Stimulated activated CD8-positive, alpha-beta memory T cell treated with anti-CD3 and anti-CD28 coated beads, Interleukin-4, amount 100 ng/mL, for 48 hours (primary cell): ENCODE measurements around the gene SGMS1.
"Not testable (repeated sequence)": the region's sequence is repeated elsewhere in the genome, so short reads cannot be mapped to it uniquely, and the experiment has no call there.

Experiments
- DNase-seq: peaks from one replicate; pipeline ENCODE4 v3.0.0-alpha.2; 2020

The SGMS1 gene

GRCh38 chr10:50528206-50528605, 95.5 kb downstream of the SGMS1 start:
- no peak for DNase-seq

DNA sequence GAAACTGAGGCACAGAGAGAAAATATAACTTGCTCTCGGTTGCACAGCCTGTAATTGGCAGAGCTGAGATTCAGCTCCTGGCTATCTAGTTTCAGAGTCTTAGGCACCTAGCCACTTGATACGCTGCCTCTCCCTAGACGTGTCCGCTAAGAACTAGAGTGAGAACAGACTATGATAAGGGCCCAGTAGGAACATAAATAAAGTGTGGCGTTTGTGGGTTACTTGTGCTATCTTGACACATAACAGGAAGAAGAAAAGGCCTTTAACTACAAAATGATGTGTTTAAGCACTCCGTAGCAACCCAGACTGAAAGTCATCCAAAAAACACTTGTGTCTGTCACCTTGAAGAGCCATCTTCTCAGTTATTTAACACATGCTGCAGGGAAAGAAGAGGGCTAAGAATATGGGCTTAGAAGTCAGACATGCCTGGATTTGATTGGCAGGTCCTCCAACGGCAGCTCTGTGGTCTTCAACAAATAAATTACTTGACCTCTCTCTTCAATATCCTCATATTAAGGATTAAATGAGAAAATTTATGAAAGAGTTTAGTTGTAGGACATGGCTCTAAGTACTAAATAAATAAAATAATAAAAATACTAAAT, 96.2 kb downstream of the SGMS1 start:
- no peak for DNase-seq

DNA sequence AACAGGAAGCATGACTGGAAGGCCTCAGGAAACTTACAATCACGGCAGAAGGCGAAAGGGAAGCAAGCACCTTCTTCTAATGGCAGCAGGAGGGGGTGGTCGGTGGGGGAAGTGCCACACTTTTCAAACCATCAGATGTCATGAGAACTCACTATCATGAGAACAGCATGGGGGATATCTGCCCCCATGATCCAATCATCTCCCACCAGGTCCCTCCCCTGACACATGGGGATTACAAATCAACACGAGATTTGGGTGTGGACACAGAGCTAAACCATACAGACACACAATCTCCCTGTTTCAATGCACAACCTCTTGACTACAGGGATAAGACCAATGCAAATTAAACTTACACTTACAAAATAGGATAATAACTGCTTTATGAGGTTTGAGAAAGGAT, 97.6 kb downstream of the SGMS1 start:
- DNase-seq = no peak

- DNase-seq = no peak
Observed at GRCh38 chr10:50523357-50523756, 100.4 kb downstream of the SGMS1 start.

GRCh38 chr10:50522908-50523307, 100.8 kb downstream of the SGMS1 start:
- DNase-seq = no peak

GRCh38 chr10:50520115-50520514, 103.6 kb downstream of the SGMS1 start:
- no peak for DNase-seq

- DNase-seq = no peak
Observed at GRCh38 chr10:50517626-50518025, 106.1 kb downstream of the SGMS1 start.

DNA sequence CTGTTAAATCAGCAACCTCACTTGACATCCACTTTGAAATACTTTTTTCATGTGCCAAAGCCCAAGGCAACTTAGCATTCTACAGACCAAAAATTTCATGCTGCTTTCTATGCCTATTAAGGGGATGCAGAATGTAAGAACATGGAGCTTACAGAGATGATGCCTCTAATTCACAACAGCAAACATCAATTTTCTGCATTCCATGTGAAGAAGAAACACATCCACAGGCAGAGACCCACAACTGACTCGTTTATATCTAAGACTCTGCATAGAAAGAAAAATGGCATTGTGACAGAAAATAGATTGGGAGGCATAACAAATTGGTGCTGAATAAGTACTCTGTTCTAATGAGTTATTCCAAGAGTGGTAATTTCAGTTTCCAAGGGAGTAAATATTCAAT, 107.6 kb downstream of the SGMS1 start:
- no peak for DNase-seq

DNA sequence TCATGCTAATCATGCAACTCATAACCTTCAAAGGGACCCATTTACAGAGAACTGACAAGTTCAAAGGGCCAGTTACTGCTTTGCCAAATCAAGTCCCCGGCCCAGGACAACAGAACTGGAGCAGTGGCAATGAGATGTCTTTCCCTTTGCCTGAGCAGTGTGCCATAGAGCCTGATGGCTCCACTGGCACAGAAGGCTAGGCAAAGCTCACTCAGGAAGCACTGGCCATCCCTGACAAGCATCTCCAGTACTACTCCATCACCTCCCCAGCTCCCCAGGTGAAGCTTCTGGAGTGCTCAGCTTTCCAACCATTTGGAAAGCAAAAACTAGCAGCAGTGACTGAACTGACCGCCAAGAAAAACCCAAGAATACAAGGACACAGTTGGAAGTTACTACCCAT, 108.3 kb downstream of the SGMS1 start:
- DNase-seq = no peak

DNA sequence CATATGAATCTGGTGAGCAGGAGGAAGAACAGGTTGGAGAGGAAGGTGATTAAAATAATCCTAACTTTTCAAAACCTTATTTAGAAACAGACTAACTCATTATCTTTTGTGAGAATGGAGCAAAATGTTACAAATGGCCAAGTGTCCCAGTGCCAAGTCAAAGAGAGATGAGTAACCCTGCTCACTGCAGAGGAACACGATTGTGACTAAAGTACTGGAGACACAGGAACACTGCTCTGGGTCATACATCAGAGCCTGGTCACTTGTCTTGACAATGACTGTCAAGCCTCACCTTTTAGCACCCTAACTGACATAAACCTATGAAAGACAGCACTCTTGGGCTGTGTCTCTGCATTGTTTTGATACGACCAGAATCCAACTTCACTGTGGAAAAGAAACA, 108.8 kb downstream of the SGMS1 start:
- DNase-seq = no peak

DNA sequence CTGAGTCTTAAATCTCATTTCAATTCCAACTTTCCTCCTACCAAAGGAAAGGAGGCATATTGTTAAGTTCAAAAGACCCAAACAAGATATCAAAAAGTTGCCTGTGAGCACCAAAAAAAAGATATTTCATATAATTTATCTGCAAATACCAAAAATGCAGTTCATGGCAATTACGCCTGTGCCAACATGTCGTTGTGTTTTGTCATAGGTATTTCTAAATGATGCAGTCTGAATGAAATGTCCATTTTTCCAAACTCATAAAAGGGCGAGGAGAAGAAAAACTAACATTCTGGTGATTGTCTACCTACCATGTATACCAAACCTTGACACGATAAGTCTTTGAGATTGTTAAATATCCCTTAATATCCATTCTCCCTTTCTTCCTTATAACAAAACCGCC, 109.8 kb downstream of the SGMS1 start:
- DNase-seq = no peak

GRCh38 chr10:50512743-50513416, 110.9 kb downstream of the SGMS1 start:
- DNase-seq = peak; percentile 42

DNA sequence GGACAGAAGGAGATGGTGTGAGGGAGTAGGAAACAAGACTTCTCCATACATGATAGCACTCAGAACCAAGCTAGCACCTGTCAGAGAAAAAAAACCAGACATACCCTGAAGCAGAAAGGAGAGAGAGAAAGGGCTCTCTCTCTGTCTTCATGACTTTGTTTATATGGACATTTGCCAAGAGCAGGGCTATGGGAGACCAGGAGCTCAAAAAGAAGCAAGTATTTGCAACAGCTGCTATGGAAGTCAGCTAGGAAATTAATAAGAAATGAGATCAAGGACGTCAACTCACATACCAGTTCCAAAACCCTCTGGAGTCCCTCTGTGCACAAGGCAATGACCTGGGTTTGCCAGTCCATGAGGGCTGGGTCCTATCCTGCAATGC, 111.6 kb downstream of the SGMS1 start:
- DNase-seq = no peak

DNA sequence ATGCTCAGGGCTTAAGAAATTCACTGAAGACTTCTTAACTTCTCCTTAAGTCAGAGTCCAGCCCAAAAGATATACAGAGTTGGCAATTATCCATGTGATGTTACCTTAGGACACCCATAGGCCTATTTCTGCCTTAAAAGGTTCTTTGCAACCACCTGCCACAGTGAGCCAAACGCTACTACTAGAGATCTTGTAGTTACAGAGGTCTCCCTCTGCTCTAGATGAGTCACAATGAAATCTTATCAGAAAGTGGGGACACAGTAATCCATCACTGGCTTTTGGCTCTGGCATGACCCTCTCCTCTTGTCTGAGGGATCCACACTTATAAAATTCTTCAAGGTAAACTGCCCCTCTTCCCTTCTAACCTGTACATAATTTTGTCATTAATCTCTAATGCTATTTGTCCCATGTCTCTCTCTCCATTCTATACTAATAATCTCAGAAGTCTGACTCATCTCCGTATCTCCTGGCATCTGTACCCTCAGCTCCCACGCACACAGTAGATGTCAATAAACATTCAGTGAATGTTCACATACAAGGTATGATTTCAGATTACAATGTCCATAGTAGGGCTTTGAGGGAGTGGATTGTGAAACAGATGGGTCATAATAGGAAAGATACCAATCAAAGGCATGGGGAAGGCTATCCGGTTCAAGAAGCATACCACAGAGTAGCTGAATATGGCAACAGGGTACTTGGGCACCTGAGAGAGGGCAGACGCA, 112.1 kb downstream of the SGMS1 start:
- DNase-seq = no peak

- no peak for DNase-seq
Observed at GRCh38 chr10:50510517-50511473, 113.0 kb downstream of the SGMS1 start.

DNA sequence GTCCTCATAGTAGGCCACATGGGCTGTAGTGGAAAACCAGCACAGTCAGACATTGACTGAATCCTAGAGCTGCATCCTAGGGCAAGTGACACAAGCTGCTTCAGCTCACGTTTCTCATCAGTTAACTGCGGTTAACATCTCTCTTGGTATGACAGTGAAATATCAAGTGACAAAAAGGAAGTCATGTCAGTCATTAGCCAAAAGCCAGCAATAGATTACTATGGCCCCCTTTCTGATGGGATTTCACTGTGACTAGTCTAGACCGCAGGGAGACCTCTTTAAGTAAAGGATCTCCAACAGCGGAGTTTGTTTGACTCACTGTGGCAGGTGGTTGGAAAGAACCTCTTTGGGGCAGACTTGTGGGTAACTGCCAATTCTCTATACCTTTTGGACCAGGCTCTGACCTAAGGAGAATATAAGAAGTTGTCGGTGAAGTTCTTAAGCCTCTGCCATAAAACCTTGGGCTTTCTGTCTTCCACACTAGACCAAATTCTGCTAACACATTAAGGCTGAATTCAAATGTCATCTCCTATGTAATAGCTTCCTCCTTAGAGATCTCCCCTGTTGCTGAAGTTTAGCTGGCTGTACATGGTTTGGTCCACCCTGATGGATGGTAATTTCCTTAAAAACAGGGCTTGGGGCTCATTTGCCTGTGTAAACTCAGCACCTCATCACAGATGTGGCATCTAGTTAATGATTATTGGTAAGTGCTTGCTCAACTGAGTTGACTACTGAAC, 115.3 kb downstream of the SGMS1 start:
- peak; percentile 58 for DNase-seq

DNA sequence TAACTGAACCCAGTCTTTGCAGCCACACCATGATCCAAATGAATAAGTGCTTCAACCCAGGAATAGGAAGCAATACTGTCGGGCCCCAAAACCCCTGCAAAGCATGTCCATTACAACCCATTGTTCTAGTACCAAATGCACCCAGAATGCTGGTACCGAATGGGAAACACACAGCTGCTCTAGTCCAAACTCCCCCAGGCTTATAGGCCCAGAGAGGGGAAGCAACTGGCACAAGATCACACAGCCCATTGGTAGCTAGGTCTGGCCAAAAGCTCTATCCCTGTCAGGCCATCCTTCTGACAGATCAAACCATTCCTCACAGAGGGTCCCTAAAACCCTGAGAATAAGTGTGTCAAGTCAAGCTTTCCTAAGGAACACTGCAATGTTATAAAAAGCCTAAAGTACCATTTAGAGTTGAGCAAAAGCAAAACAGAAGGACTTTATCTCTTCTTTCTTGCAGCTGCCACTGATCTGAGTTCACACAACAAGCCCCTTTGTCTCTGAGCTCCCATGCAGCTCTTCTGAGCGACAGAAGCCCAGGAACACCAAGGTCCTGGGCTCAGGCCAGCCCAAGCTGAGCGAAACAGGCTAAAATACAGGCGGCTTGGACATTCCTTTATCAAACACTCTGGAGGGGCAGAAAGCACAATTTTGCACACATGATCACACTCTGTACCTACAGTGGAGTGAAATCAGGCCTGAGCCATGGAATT, 116.7 kb downstream of the SGMS1 start:
- no peak for DNase-seq

- DNase-seq = no peak
Observed at GRCh38 chr10:50504389-50504788, 119.4 kb downstream of the SGMS1 start.

DNA sequence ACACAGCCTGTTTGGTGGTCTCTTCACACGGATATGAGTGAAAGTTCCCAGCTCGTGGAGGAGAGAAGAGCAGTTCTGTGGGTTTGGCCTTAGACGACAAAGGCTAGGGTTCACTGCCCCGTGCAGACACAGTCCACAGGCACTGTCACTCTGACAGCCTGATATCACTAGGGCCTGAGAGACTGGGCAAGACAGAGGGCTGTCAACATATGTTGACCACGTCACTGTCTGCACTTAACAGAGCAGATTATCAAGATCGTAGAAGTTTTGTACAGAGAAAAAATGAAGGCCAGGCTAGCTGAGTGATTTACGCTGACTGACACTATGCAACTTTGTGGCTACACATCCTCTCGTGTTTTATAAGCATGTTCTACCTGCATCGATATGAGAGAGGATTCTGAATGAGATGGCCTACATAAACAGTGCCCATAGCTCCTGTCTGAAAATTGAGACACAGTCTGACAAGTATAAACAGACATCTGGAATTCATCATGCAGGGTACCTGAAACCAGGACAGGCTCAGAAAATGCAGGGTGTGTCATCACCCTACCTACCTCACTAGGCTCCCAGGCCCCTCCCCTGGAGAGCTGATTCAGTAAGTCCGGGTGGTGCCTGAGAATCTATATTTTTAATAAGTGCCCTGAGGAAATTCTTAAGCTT, 120.0 kb downstream of the SGMS1 start:
- no peak for DNase-seq

DNA sequence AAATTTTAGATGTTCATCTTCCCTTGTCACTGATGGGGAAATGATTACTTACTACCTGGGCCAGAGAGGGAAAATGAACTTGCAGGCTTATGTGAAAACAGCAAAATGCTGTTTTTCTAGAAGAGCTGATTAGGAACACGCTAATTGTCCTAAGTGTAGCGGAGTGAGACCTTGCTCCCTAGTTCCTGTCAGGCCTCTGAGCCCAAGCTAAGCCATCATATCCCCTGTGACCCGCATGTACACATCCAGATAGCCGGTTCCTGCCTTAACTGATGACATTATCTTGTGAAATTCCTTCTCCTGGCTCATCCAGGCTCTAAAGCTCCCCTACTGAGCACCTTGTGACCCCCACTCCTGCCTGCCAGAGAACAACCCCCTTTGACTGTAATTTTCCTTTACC, 120.6 kb downstream of the SGMS1 start:
- not testable (repeated sequence) for DNase-seq

- no peak for DNase-seq
Observed at GRCh38 chr10:50501924-50502452, 121.8 kb downstream of the SGMS1 start.
